NK-92 (cell line): Measurements from ENCODE around the gene ABCC9.

Experiments used
- DNase-seq: peaks from one replicate; lab custom pipeline; 2025; ENCODE audit not compliant: unreplicated experiment; lab: John Stamatoyannopoulos, UW

ABCC9 gene

DNA sequence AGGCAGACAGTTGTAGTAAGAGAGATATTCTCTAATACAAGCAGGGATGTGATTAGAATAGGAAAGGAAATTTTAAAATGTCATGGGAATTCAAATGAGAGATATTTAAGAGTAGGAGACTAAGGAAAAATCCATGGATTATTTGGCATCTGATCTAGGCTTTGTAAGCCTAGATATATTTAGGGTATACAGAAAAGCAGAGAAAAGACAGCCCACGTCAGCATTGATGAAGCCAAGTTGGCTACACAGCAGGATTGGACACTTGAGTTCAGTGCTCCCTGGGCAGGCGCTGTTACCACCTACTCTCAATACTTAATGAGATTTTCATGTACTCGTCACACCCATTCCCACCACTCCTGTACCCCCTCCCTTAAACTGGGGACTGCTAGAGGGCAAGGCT, 165.1 kb downstream of the ABCC9 start:
- no peak for DNase-seq

DNA sequence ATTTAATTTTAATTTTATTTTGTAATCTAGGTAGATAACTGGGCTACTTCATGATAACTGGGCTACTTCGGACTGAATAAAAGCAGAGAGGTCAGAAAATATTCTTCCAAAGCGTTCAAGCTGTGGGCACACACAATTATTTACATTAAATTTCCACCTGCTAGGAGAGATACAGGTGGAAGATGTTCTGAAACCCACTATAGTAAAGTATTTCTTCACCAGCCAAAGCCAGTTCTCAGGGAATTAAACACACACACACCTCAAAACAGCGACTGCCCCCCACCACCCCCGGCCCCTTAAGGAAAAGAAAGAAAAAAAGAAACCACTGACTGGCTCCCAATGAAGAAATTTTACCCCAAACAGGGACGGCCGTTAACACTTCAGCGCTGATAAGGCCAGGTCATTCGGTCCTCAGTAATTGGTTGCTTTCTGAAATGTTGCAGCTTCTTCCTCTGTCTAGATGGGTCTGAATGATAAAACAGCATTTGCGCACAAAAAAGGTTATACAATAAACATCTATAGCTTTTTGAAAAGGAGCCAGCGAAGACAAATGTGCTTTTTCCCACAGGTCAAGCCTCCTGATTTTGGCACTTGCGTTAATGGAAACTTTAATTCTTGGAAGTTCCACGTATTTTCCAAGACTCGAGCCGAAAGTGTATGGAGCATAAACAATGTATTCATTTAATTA, 165.9 kb downstream of the ABCC9 start:
- DNase-seq: no peak

DNA sequence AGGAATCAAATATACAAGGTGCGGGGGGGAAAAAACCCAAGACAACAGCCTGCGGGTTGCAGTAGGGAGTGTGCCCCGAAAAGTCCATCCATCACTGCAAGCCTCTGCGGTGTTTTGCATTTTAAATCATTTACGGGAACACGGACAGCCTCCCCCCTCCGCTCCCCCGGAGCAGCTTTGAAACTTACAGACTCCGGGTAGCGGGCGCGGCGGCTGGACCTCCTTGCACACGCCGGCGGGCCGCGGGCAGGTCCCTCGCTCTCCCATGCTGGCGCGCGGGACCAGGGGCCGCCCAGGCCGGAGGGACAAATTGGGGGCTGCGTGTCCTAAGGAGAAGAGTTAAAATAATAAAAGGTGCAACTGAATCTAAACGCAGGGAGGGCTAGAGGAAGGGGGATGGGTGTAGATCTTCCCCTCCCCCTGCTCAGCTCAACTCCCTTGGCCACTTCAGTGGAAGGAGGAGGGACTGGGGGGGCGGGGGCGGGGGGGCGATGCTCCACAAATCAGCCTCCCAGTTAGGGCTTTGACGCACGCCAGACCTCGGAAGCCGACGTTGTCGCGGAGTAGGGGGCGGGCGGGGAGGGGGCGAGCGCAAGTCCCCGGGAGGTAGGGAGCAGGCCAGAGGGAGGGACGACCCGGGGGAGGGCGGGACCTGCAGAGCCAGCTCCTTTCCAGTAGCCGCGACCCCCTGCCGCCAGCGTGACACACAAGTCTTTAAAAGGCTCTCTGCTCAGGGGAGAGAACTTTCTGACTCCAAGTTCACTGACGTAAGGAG, 166.7 kb downstream of the ABCC9 start, which contains the start of gene KCNJ8:
TSS of gene KCNJ8 (minus strand) at position 349 of the 775 bp plus-strand sequence. CDS start 1,090 bp downstream, outside the sequence.
- DNase-seq: no peak

DNA sequence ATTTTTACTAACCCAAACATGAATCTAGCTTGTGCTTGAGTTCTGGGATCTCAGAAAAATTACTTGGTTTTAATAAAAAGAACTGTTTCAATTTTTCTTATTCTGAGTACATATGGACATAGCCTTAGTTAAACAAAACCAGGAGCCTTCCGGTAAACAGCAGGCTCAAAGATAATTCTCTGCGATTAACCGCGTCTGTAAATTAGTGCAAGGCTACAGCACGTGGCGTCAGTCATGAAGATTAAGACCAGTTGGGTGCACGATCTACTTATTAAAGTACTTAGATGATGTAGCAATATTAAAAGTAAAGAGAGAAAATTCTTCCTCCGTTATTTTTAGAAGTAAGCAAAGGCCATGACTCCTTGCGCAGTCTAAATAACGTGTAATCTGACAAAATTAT, 167.4 kb downstream of the ABCC9 start:
- no peak for DNase-seq

DNA sequence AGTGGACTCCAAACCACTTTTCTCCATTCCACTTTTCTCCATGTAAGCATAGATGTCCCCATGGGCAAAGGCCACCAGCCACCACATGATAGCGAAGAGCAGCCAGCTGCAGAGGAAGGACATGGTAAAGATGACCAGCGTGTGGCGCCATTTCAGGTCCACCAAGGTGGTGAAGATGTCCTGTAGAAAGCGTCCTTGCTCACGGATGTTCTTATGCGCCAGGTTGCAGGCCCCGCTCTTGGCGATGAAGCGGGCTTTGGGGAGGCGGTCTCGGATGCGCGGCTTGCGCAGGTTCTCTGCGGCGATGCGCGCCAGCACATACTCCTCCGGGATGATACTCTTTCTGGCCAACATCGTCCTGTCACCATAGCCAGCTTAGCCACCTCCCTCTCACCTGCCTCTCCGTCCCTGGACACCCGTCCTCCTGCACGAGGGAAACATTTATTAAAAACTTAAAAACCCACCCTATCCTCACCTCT, 167.9 kb downstream of the ABCC9 start:
- DNase-seq: no peak

DNA sequence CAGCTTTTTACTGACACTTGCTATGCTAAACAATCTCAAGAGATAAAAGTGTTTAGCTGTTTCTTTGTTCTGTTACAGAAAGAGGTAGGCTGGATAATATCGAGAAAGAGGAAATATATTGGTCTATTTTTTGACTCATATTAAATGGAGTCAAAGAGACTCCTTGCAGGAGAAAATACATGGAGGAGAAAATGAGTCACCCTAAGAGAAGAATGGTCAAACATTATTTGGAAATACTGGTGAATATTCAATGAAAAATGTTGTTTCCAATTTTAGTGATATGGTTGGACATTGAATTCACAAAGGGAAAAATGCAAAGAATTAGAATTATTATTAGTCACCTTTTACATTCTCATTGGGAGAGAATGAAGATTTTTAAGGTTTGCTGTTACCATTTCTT, 169.9 kb downstream of the ABCC9 start:
- DNase-seq: no peak

DNA sequence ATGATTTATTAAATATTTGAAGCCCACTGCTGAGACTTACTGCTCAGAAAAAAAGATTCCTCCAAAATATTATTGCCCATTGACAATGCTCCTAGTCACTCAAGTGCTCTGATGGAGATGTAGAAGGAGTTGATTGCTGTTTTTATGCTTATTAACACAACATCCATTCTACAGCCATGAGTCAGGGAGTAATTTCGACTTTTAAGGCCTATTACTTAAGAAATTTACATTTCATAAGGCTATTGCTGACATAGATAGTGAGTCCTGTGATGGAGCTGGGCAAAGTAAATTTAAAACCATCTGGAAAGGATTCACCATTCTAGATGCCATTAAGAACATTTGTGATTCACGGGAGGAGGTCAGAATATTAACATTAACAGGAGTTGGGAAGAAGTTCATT, 171.9 kb downstream of the ABCC9 start:
- DNase-seq: no peak

DNA sequence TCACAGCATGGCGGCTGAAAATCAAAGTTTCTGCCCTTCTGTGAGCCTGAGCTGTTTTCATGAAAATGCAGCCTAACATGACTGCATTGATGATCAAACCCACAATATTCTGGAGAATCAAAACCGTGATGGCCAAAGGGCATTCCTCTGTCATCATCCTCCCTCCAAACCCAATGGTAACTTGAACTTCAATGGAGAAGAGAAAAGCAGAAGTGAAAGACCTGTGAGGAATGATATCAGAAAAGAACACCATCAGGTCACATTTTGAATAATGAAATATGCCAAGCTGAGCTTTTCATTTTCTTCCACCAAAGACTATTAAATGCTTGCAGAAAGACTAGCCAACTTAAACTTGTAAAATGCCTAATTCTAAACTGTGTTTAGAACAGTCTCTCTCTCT, 174.8 kb downstream of the ABCC9 start:
- DNase-seq: no peak

DNA sequence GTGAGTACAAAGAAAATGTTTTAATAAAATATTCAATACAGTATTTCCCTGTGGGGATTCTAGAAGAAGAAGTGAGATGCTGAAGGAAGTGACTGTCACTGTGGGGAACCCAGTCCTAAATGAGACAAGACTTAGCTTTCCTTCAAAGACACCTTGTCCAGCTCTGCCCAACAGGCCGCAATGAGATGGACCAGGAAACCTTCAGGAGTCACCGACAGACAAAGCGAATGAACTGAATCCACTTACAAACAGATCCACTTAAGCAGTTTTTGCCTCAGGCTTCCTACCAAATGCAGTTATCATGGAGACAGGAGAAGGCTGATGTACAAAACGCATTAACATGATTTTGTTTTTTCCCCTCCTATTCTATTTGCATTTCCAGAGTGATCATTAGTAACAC, 176.3 kb downstream of the ABCC9 start:
- DNase-seq: no peak

DNA sequence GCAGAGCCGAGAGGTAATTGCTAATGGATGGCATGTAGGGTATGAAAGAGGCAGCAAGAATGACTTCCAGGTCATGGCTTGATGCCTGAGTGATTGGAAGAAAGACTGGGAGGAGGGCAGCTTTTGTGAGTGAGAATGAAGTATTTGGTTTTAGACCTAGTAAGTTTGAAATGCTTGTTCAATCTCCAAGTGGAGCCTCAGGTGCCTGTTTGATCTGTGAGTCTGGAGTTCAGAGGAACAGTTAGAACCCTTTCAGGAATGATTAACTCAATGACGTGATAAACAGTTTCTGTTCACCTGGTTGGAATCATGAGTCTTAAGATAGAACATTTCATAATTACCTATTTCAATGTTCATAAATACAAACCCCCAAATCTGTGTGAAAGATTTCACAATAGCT, 177.2 kb downstream of the ABCC9 start:
- DNase-seq: no peak

DNA sequence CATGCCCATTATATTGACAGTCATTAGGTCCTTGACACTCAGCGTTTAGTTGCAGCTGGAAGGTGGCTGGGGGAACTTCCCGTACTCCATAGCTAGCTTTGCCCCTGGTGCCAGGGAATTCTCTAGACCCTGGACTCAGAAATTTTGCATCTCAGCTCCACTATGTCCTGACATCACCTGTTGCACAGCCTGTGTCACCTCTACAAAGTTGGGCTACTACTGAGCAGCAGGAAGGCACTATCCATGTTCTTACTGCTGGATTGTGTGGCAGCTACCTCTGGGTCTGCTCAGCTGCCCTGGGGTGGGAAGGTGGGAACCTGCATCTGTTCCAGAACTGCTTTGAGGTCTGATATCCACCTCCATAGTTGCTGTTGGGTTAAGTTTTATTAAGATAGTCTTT, 177.7 kb downstream of the ABCC9 start:
- DNase-seq: no peak

DNA sequence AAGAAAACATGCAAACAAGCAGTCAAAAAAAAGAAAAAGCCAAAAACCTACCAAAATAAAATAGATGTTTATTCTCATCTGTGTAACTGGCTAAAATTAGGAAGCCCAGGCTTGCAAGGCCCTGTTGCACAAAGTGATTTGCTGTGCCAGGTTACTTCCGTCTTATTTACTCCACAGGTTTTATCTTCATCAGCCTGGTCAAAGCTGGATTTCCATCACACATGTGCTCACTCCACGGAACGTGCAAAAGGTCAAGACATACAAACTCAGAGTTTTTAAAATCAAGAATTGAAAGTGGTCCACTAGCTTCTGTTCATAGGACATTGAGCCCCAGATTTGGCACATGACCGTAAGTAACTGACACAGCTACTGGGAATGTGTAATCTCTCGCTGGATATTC, 181.5 kb downstream of the ABCC9 start:
- no peak for DNase-seq

DNA sequence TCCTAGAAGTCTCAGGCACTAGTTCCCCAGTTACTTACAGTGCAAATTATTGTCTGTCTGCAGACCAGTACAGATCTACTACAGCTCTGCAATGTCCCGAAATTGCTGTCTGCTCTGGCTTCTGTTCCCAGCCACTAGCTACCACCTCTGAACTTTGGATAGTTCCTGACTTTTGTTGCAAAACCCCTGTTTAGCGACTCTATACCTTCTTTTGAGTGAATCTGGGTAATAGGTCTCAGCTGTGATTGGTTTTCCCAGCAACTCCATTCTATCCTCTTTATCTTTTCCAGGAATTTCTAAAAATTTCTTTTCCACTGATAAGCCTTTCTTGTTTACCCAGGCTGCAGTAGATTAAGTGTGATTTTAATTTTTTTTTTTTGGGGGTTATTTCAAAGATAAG, 183.5 kb downstream of the ABCC9 start:
- DNase-seq: no peak

DNA sequence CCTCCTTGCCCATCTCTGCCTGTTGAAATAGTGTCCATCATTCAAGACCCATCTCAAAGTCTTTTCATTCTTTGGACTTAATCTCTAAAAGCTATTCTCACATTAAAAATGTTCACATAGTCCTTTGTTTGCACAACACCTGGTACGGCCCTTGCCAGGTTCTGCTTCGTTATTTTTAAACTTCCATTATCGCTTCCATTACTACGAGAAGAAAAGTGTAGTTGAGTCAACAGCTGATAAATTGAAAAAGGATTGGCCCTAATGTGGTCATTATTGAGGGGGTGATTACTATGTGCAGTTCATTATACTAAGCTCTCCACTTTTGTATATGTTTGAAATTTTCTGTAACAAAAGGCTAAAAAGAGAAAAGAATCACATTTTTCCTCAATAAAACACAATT, 184.5 kb downstream of the ABCC9 start:
- DNase-seq: no peak

DNA sequence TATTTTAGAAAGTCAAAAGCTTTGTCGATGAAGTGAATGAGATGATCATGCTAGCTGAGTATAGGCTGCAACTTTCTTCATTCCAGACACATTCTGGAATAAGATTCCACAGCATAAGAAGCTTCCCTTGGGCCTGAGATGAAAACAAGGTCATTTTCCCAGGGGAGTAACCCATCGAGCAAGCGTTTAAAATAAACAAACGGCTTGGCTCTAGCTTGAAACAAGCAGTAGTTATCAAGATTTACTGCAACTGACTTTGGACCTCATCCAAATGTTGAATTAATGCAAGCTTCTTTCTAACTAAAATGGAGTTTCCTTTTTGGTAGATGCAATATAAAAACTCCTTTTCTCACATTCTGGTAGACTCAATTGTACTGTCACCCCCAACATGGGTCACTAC, 189.7 kb downstream of the ABCC9 start:
- no peak for DNase-seq
